ENCODE results near the gene TAF4. TPM values are rescaled to one million over a fixed set of nuclear protein-coding genes. Genes with fewer than 3 reads are reported as not detected.

Gene TAF4
- total RNA-seq, 1 donor from 2014 or later = 6.5 TPM

GRCh38 chr20:62066339-62066982 lies 780 bp upstream of the TAF4 start:
- peak overlapping the region; percentile 71 for H3K4me3 ChIP-seq (ENCODE audit: low read depth, low read length)
- no peak for TF ChIP-seq CTCF (conservative IDR thresholded peaks at IDR 0.05; ENCODE audit: low read depth, low read length)
- no peak for DNase-seq (ENCODE audit: low read depth)

- TF ChIP-seq CTCF (conservative IDR thresholded peaks at IDR 0.05; ENCODE audit: low read depth, low read length) = no peak
- H3K4me3 ChIP-seq (ENCODE audit: low read depth, low read length) = peak overlapping the region; percentile 58
- no peak for DNase-seq (ENCODE audit: low read depth)
Measured at GRCh38 chr20:62064770-62065673, 659 bp downstream of the TAF4 start.

- no peak for TF ChIP-seq CTCF (conservative IDR thresholded peaks at IDR 0.05; ENCODE audit: low read depth, low read length)
- DNase-seq (ENCODE audit: low read depth) = no peak
Measured at GRCh38 chr20:62063981-62064769, 1.5 kb downstream of the TAF4 start.

GRCh38 chr20:62063315-62063980 lies 2.2 kb downstream of the TAF4 start:
- DNase-seq (ENCODE audit: low read depth) = no peak
- no peak for TF ChIP-seq CTCF (conservative IDR thresholded peaks at IDR 0.05; ENCODE audit: low read depth, low read length)
- peak overlapping the region; percentile 58 for H3K4me3 ChIP-seq (ENCODE audit: low read depth, low read length)

More at GRCh38 chr20:62063981-62064769, 1.5 kb downstream of the TAF4 start:
- H3K4me3 ChIP-seq (ENCODE audit: low read depth, low read length) = peak overlapping the region; percentile 58

GRCh38 chr20:62062661-62063314 lies 2.9 kb downstream of the TAF4 start:
- no peak overlapping the region for H3K4me3 ChIP-seq (ENCODE audit: low read depth, low read length)
- TF ChIP-seq CTCF (conservative IDR thresholded peaks at IDR 0.05; ENCODE audit: low read depth, low read length) = no peak
- no peak for DNase-seq (ENCODE audit: low read depth)

GRCh38 chr20:62061851-62062423 lies 3.7 kb downstream of the TAF4 start:
- DNase-seq (ENCODE audit: low read depth) = no peak
- H3K4me3 ChIP-seq (ENCODE audit: low read depth, low read length) = no peak overlapping the region
- no peak for TF ChIP-seq CTCF (conservative IDR thresholded peaks at IDR 0.05; ENCODE audit: low read depth, low read length)
